Measurements from ENCODE around the gene UNK. TPM values are rescaled to one million over a fixed set of nuclear protein-coding genes. Genes with fewer than 3 reads are reported as not detected.
A peak's percentile ranks its signal among the peaks of the same experiment; 100 is the strongest.

The UNK gene
- total and polyA plus RNA-seq, 2 of the 13 experiments (the other 11 are each of a cell fraction or from before 2014, with no cell fraction given): 31.6 to 33.0 TPM

DNA sequence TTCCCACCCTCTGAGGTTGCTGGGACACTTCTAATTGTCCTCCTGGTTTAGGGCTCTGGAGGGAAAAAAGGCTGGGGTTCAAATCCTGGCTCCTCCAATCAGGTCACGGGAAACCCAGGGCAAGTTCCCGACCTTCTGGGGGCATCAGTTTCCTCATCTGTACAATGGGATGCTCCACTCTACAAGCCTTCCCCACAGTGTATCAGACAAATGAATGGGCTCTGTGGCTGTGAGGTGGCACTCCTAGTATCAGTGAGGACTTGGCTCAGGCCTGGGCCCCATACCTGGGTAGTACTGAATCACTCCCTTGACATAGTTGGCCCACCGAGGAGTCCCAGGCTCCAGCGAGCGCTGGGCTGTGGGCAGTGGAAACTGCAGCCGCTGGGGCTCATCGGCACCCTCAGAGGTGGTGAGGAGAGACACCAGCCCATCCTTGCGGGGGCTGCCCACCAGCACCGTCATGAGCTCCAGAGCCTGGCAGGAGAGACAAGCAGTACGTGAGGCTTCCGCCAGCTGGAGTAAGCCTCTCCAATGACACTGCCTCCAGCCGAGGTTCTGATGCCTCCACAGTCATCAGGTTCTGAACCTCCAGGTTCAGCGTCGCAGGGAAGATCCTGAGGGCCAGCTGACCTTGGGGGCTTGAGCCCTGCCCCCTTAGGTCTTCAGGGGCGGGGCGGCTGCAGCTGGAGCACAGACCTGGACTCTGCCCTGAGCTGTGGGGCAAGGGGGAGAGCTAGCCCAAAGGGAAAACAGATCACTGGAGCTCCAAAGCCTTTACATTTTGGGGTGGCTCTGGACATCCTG lies 20.8 kb upstream of the UNK start (continued):
- TF ChIP-seq, protein P1, sequence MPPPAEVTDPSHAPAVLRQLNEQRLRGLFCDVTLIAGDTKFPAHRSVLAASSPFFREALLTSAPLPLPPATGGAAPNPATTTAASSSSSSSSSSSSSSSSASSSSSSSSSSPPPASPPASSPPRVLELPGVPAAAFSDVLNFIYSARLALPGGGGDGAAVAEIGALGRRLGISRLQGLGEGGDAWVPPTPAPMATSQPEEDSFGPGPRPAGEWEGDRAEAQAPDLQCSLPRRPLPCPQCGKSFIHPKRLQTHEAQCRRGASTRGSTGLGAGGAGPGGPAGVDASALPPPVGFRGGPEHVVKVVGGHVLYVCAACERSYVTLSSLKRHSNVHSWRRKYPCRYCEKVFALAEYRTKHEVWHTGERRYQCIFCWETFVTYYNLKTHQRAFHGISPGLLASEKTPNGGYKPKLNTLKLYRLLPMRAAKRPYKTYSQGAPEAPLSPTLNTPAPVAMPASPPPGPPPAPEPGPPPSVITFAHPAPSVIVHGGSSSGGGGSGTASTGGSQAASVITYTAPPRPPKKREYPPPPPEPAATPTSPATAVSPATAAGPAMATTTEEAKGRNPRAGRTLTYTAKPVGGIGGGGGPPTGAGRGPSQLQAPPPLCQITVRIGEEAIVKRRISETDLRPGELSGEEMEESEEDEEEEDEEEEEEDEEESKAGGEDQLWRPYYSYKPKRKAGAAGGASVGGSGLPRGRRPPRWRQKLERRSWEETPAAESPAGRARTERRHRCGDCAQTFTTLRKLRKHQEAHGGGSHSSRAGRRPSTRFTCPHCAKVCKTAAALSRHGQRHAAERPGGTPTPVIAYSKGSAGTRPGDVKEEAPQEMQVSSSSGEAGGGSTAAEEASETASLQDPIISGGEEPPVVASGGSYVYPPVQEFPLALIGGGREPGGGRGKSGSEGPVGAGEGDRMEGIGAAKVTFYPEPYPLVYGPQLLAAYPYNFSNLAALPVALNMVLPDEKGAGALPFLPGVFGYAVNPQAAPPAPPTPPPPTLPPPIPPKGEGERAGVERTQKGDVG (CRISPR knock-in tag; IDR thresholded peaks at IDR 0.05; ENCODE audit: borderline replicate concordance): no peak
- TF ChIP-seq HDAC6 (IDR thresholded peaks at IDR 0.05; ENCODE audit: low read depth, low read length) (no peak), ZNF790 (CRISPR knock-in tag; IDR thresholded peaks at IDR 0.05; ENCODE audit: borderline replicate concordance) (no peak; the same call in 1 of the 2 replicates), ZSCAN21 (CRISPR knock-in tag; IDR thresholded peaks at IDR 0.05; ENCODE audit: borderline replicate concordance) (peak; percentile 12; the same call in 1 of the 2 replicates), ZNF124 (CRISPR knock-in tag; IDR thresholded peaks at IDR 0.05) (peak; percentile 63; the same call in 1 of the 2 replicates), ZNF605 (CRISPR knock-in tag; IDR thresholded peaks at IDR 0.05) (no peak), ASH2L (IDR thresholded peaks at IDR 0.05; ENCODE audit: insufficient read length, low read depth, low read length) (no peak), SP140L (CRISPR knock-in tag; IDR thresholded peaks at IDR 0.05; ENCODE audit: borderline replicate concordance) (no peak), POLR2A (IDR thresholded peaks at IDR 0.05; ENCODE audit: insufficient read depth in 1 of 2, low read depth in 2 of 2, low read length in 2 of 2) (peak; percentile 52 to 81; a peak in 3 of 4 replicates), RFXANK (CRISPR knock-in tag; IDR thresholded peaks at IDR 0.05) (0 out of 2 replicates have a peak, but pooled peaks have one; percentile 56), SUZ12 (IDR thresholded peaks at IDR 0.05; ENCODE audit: low read depth, low read length) (no peak), NR2F2 (IDR thresholded peaks at IDR 0.05; ENCODE audit: borderline replicate concordance, low read depth) (peak; percentile 63; the same call in 1 of the 2 replicates), ZSCAN30 (CRISPR knock-in tag; IDR thresholded peaks at IDR 0.05) (no peak), PCBP2 (optimal IDR thresholded peaks at IDR 0.05; ENCODE audit: low read depth, low read length, poor library complexity, severe bottlenecking) (no peak), SP2 (CRISPR knock-in tag; IDR thresholded peaks at IDR 0.05) (no peak), SMYD3 (CRISPR knock-in tag; IDR thresholded peaks at IDR 0.05) (no peak), PHF21A (CRISPR knock-in tag; IDR thresholded peaks at IDR 0.05) (0 out of 2 replicates have a peak, but pooled peaks have one; percentile 32), ZNF724P (CRISPR knock-in tag; IDR thresholded peaks at IDR 0.05; ENCODE audit: borderline replicate concordance) (no peak)
- TF ChIP-seq, protein P2, sequence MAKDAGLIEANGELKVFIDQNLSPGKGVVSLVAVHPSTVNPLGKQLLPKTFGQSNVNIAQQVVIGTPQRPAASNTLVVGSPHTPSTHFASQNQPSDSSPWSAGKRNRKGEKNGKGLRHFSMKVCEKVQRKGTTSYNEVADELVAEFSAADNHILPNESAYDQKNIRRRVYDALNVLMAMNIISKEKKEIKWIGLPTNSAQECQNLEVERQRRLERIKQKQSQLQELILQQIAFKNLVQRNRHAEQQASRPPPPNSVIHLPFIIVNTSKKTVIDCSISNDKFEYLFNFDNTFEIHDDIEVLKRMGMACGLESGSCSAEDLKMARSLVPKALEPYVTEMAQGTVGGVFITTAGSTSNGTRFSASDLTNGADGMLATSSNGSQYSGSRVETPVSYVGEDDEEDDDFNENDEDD (CRISPR knock-in tag; IDR thresholded peaks at IDR 0.05; ENCODE audit: borderline replicate concordance): no peak
- TF ChIP-seq, protein P3, sequence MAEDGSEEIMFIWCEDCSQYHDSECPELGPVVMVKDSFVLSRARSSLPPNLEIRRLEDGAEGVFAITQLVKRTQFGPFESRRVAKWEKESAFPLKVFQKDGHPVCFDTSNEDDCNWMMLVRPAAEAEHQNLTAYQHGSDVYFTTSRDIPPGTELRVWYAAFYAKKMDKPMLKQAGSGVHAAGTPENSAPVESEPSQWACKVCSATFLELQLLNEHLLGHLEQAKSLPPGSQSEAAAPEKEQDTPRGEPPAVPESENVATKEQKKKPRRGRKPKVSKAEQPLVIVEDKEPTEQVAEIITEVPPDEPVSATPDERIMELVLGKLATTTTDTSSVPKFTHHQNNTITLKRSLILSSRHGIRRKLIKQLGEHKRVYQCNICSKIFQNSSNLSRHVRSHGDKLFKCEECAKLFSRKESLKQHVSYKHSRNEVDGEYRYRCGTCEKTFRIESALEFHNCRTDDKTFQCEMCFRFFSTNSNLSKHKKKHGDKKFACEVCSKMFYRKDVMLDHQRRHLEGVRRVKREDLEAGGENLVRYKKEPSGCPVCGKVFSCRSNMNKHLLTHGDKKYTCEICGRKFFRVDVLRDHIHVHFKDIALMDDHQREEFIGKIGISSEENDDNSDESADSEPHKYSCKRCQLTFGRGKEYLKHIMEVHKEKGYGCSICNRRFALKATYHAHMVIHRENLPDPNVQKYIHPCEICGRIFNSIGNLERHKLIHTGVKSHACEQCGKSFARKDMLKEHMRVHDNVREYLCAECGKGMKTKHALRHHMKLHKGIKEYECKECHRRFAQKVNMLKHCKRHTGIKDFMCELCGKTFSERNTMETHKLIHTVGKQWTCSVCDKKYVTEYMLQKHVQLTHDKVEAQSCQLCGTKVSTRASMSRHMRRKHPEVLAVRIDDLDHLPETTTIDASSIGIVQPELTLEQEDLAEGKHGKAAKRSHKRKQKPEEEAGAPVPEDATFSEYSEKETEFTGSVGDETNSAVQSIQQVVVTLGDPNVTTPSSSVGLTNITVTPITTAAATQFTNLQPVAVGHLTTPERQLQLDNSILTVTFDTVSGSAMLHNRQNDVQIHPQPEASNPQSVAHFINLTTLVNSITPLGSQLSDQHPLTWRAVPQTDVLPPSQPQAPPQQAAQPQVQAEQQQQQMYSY (CRISPR knock-in tag; IDR thresholded peaks at IDR 0.05): no peak
- TF ChIP-seq, protein P4, sequence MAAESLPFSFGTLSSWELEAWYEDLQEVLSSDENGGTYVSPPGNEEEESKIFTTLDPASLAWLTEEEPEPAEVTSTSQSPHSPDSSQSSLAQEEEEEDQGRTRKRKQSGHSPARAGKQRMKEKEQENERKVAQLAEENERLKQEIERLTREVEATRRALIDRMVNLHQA (CRISPR knock-in tag; IDR thresholded peaks at IDR 0.05): no peak; the same call in 1 of the 2 replicates

Measured in HepG2 (cell line).